Stimulated activated effector memory CD8-positive, alpha-beta T cell treated with anti-CD3 and anti-CD28 coated beads, Interleukin-12 subunit alpha, Interleukin-12 subunit beta, amount 100 ng/mL, for 72 hours (primary cell): ENCODE data around the gene HSF5.
A peak's percentile ranks its signal among the peaks of the same experiment; 100 is the strongest.

Experiments
- ATAC-seq: fragments of 150-1000 bp; cut with Tn5 transposase; 2 replicates; pipeline ENCODE4 v1.10.0; 2021
- DNase-seq, 2 donors: peaks; one replicate each; pipeline ENCODE4 v3.0.0; 2021 to 2022; ENCODE audit warnings: low spot score in 2 of 2
- H3K27ac Mint-ChIP-seq: one replicate; pipeline ENCODE4 v1.8.0; 2022; ENCODE audit warnings: mild to moderate bottlenecking, mixed read lengths
- H3K36me3 Mint-ChIP-seq: one replicate; pipeline ENCODE4 v1.8.0; 2022; ENCODE audit warnings: mild to moderate bottlenecking, mixed read lengths
- H3K4me1 Mint-ChIP-seq: one replicate; pipeline ENCODE4 v1.8.0; 2022; ENCODE audit warnings: mixed read lengths
- H3K4me3 Mint-ChIP-seq: one replicate; pipeline ENCODE4 v1.8.0; 2022; ENCODE audit warnings: mild to moderate bottlenecking, mixed read lengths
- H3K9me3 Mint-ChIP-seq: one replicate; pipeline ENCODE4 v1.8.0; 2022; ENCODE audit warnings: mixed read lengths

HSF5 gene

DNA sequence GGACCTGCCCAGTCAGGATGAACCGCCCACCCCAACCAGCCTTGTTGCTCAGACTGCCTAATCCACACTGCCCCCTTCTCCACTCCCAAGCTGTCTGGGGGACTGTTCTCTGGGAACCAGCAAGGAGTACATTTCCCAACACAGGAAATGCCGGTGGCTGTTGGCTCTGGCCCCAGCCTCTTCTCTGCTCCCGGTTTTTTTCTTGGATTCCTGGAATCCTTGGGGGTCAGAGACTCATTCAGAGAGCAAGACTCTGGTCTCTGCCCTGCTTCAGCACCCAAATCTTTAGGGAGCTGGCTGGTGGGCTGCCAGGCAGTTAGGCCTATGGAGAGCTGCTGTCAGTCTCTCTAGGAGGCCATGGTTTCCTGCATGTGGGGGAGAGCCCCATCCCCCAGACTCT, 37.0 kb upstream of the HSF5 start:
- no peaks in the 10 kb centered on the region for H3K9me3 Mint-ChIP-seq
- DNase-seq (no peak), ATAC-seq (no peak)
- no peaks in the 10 kb centered on the region for H3K4me1 Mint-ChIP-seq
- H3K4me3 Mint-ChIP-seq = no peak overlapping the region
- H3K27ac Mint-ChIP-seq = peak overlapping the region; percentile 23
- no peaks in the 10 kb centered on the region for H3K36me3 Mint-ChIP-seq

DNA sequence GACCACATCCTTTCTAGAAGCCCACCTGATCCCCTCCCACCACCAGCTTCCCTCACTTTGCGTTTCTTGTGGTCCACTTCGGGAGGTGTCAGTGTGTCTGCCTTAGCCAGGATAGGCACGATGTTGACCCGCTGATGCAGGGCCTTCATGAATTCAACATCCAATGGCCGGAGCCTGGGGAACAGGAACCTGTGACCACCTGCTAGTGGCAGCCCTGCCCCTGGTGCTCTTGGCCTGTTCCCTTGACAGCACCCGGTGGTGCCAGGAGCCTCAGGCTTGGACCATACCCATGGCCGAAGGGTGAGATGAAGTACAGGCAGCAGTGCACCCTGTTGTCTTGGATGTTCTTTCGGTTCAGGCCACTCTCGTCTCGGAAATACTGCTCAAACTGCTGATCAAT, 33.5 kb upstream of the HSF5 start:
- no peak overlapping the region for H3K27ac Mint-ChIP-seq
- no peak overlapping the region for H3K4me3 Mint-ChIP-seq
- DNase-seq (no peak), ATAC-seq (no peak)
- peaks cover 12% of the 10 kb centered on the region for H3K4me1 Mint-ChIP-seq
- H3K36me3 Mint-ChIP-seq = peaks cover 13% of the 10 kb centered on the region
- H3K9me3 Mint-ChIP-seq = no peaks in the 10 kb centered on the region

DNA sequence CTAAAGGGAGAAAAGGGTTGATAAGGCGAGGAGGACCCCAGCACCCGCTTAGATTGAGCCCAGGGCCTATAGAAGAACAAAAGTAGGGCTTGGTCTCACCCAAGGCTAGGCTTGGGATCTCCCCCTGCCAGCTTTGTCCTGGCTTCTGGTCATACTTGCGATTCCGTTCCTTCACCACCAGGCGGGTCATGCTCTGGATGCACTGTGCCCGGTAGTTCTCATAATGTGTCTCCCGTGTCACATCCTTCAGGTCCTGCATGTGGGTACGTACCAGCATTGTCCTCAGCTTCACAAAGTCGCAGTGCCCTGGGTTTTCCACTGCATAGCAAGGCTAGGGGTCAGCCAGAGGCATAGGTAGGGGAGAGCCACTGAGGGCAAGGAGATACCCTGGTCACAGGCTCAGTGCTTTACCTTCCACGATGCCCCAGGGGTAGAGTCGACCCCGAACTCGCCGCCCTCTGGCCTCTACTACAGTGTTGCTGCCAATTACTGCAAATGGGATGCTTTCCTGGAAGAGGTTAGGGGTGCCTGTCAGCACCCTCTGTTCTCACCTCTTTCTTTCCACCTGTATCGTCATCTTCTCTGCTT, 32.7 kb upstream of the HSF5 start:
- H3K4me1 Mint-ChIP-seq = peaks cover 19% of the 10 kb centered on the region
- H3K4me3 Mint-ChIP-seq = no peak overlapping the region
- ATAC-seq (no peak), DNase-seq (no peak)
- H3K27ac Mint-ChIP-seq = peak overlapping the region; percentile 64
- no peaks in the 10 kb centered on the region for H3K9me3 Mint-ChIP-seq
- H3K36me3 Mint-ChIP-seq = peaks cover 13% of the 10 kb centered on the region

DNA sequence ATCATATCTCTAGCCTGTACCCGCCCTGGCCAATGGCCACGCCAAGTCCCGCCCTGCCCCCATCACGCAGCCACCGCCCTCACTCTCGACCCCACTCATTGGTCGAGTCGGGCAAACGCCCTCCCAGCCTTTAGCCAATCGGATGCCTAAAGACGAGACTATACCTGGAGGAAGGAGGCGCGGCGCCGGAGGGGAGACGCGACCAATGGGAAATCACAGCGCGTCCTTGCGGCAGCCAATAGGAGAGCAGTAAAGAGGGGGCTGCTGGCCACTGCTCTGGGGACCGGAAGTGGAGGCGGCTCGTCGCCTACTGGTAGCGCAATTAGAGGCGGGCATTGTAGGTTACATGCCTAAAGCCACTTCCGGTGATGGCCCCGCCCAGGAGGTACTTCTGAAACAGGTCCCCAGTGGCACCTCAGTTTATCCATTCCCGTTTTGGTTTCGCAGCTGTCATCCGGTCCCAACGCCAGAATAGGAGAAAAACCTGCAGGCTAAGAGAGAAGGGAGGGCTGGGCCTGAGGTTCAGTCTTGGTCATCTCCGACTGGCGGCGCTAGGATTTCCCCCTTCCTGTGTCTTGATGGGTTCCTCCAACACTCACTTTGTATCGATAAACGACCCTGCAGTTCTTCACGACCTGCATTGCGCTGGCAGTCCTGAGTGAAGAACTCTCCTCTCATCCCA, 29.9 kb upstream of the HSF5 start:
- Mint-ChIP-seq H3K36me3 (peaks cover 20% of the 10 kb centered on the region), H3K9me3 (no peaks in the 10 kb centered on the region), H3K27ac (peak overlapping the region; percentile 91), H3K4me1 (peaks cover 43% of the 10 kb centered on the region), H3K4me3 (peak overlapping the region; percentile 87)
- peak; percentile 87 for ATAC-seq
- DNase-seq = peak; percentile 94 to 99

DNA sequence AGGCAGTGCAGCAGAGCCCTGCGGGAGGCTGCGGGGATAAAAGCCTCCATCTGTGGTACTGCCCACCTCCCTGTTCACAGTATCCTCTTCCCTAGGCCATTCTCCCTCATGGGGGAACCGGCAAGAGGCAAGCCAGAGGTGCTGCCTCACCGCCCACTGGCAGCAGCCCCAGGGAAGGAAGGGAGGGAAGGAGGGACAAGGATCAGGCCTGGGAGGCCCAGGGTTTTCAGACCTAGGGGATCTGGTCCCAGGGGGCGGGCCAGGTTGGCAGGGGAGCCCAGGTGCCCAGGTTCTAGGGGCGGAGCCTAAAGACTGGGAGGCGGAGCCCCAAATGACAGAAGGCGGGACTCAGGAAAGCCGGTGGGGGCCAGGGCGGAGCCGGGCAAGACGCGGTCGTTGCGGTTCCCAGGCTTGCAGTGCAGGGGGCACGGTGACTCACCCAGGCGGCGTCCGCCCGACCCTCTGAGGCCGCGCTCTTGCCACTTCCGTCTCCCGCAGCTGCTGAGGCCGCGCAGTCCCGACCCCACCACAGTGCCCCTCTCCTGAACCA, 29.2 kb upstream of the HSF5 start:
- Mint-ChIP-seq H3K4me3 (peak overlapping the region; percentile 87), H3K36me3 (peaks cover 26% of the 10 kb centered on the region), H3K4me1 (peaks cover 48% of the 10 kb centered on the region), H3K27ac (peak overlapping the region; percentile 91), H3K9me3 (no peaks in the 10 kb centered on the region)
- DNase-seq = no peak
- ATAC-seq = no peak

DNA sequence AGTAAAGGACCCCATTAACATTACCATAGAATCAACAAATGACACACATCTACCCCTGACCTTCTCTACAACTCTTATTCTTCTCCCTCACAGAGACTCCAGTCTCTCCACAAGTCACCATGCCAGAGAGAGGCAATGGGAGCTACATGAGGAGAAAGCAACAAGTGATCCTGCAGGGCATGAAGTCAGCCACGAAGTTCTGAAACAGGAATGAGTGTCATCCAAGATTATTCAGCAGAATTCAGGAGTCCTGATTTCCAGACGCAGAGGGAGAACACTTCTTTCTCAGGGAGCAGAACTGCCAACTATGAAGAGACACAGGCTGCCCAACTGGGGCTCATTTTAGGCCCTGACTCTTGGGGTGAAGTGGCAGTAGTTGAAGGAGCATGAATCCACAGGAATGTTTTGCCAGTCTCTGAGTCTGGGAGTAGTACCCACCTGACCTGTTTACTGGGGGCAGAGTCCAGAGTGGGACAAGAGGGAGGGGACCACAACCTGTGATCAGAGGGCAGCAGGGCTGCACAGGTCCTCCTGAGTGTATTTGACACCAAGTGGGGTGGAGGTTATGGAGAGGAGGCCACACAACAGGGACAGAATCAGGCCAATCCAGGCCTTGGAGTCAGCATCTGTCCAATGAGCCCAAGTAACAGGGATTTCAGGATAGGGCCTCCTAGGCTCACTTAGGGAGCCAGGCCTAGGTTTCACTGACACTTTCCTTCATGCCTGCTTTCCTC, 28.6 kb upstream of the HSF5 start:
- ATAC-seq (no peak), DNase-seq (no peak)
- peak overlapping the region; percentile 87 for H3K4me3 Mint-ChIP-seq
- no peaks in the 10 kb centered on the region for H3K9me3 Mint-ChIP-seq
- peaks cover 50% of the 10 kb centered on the region for H3K4me1 Mint-ChIP-seq
- H3K36me3 Mint-ChIP-seq = peaks cover 33% of the 10 kb centered on the region
- H3K27ac Mint-ChIP-seq = peak overlapping the region; percentile 91

DNA sequence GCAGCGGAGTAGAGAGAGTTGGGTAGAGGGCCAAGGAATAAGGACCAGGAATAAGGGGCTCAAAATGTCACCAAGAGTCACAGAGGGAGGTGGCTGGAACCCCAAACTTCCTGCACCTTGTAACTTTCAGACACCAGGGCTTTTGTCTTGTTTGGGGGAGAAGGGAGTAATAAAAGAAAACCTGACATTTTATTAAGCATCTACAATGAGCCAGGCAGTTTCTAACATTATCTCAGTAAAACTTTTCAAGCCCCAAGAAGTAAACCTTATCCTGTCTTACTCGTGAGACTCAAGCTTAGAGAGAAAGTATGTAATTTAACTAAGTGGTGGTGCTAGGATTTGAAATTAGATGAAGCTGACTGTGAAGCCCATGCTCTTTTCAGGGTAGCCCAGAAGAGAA, 27.1 kb upstream of the HSF5 start:
- peaks cover 56% of the 10 kb centered on the region for H3K4me1 Mint-ChIP-seq

DNA sequence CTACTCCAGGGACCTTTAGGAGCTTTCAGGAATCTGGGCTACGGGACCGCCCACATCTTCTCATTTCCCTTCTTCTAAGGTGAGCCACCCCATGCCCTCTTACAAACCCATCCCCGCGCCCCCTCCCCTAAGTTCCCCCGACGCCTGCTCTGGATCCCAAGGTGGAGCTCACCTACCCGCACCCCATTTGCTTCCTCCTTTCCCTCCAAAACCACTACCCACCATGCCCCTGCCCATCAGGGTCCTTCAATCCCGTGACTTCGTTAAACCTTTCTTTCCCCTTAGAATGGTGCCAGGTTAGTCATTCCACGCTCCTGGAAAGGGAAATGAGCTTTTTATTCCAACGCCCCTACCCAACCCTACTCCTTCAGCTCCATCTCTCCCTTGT, 26.6 kb upstream of the HSF5 start:
- peak overlapping the region; percentile 87 for H3K4me3 Mint-ChIP-seq
- ATAC-seq = no peak
- no peak for DNase-seq
- H3K4me1 Mint-ChIP-seq = peaks cover 62% of the 10 kb centered on the region
- peak overlapping the region; percentile 91 for H3K27ac Mint-ChIP-seq
- H3K9me3 Mint-ChIP-seq = no peaks in the 10 kb centered on the region
- H3K36me3 Mint-ChIP-seq = peaks cover 53% of the 10 kb centered on the region

More for the DNA sequence above, 27.1 kb upstream of the HSF5 start:
- ATAC-seq = no peak
- peak overlapping the region; percentile 87 for H3K4me3 Mint-ChIP-seq
- peaks cover 48% of the 10 kb centered on the region for H3K36me3 Mint-ChIP-seq
- DNase-seq = no peak
- peak overlapping the region; percentile 91 for H3K27ac Mint-ChIP-seq
- no peaks in the 10 kb centered on the region for H3K9me3 Mint-ChIP-seq

DNA sequence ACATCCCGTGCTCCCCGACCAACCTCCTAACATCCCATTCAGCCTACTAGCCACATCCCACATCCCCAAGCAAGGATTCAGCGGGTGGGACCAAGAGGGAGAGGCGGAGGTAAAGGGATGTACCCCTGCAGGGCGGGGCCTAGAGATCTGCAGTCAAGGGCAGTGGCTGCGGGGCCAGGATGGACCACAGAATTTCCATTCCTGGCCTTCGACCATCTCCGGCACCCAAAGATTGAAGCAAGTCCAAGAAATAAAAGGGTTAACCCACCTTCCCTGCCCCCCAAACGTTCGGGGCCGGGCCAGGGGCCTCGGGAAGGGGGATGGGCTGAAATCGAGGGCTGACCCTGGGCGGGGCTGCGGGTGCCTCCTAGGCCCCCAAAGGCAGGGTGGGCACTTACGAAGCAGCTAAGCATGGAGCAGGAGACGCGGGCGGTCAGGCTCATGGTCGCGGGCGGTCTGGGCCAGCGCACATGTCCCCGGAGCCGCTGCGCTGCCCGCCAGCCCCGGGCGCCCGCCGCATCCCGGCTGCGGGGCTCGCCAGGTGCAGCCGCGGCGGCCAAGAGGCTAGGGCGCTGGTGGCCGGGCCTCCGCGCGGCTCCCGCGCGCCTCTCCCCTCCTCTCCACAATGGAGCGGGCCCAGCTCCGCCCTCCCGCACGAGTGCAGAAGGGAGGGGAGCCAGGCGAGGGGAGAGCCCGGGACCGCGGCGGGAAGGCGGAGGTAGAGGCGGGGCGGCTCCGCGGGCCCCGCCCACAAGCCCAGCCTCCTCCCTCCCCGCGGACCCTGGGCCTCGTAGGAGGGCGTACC, 26.0 kb upstream of the HSF5 start, which contains the start of gene MTMR4:
MTMR4 (minus strand) TSS at position 674 of the 805 bp plus-strand sequence; CDS start at position 443, 231 bp downstream.
- ATAC-seq = peak; percentile 25
- Mint-ChIP-seq H3K9me3 (no peaks in the 10 kb centered on the region), H3K36me3 (peaks cover 59% of the 10 kb centered on the region), H3K4me1 (peaks cover 64% of the 10 kb centered on the region), H3K4me3 (peak within 1 kb of the TSS; percentile 87), H3K27ac (peak within 1 kb of the TSS; percentile 95)
- peak; percentile 62 to 82 for DNase-seq

DNA sequence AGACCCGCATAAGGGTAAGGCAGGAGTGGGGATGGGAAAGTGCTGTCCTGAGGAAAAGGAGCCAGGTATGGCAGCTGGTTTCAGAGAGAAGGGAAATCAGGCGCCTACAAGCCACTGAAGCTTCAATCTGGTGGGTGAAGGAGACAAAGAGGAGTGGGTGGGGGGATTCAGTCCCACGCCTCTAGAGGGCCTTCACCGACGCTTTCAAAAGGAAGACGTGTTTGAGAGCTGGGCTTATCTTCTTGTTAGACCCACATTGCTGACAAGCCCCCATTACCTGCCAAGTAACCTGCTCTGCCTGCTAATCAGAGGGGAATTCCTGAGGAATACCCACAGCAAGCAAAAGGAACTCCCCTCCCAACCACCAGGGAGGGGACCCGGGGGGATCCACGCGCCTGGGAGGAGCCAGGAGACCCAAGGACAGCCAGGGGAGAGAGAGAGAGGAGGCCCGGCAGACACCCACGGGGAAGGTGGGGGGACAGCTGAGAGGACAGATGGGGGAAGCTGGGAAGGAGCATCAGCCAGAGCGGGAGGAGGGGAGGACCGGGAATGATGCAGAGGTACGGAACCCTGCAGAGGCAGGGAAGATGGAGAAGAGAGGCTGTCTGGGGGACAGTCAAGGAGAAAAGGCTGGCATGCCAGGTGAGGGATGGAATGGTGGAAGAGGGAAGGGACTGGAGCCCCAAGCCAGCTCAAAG, 25.2 kb upstream of the HSF5 start:
- peaks cover 64% of the 10 kb centered on the region for H3K36me3 Mint-ChIP-seq
- H3K9me3 Mint-ChIP-seq = no peaks in the 10 kb centered on the region
- peak overlapping the region; percentile 87 for H3K4me3 Mint-ChIP-seq
- DNase-seq = no peak
- no peak for ATAC-seq
- H3K27ac Mint-ChIP-seq = peak overlapping the region; percentile 95
- peaks cover 64% of the 10 kb centered on the region for H3K4me1 Mint-ChIP-seq

DNA sequence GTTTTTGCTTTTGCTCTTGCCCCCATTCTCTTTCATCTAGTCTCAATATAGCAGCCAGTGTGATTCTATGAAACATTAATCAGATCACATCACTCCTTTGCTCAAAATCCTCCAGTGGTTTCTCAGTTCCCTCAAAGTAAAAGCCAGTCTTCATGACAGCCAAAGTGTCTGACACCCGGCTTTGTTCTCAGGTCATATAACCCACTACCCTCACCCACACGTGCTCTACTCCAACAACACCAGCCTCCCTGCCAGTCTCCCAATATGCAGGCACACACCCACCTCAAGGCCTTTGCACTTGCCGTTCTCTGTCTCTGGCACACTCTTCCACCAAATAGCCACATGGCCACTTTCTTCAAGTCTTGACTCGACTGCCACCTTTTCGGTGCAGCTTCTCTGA, 21.9 kb upstream of the HSF5 start:
- Mint-ChIP-seq H3K36me3 (peaks cover 84% of the 10 kb centered on the region), H3K27ac (peak overlapping the region; percentile 3)

DNA sequence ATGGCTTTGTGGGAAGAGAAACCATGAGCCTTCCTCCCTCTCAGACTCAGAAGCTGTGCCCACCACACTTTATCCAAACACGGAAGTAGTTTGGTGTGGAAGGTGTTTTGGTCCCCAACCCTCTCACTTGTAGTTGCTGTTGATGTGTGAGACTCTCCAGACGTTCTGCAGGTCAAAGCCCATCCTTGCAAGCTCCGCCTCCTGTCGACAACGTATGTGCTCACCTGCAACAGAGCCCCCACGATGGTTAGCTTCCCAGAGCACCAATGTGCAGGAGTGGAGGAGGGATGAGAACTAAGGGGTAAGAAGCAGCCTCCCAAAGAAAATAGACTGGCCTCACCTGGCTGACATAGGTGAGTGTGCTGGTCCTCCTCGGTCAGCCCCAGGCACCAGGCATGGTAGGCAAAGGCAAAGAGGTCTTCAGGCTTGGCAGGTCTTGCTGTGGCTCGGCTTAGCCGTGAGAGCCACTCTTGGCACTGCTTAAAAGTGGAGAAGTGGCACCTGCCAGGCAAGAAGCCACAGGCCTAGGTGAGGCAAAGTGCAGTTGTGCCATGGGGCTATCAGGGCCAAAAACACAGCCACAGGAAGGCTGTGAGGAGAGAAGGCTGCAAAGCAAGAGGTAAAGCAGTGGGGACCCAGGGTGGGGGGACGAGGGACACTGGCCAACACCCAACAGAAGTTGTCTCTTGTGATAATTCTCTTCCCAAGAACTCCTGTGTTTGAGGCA, 20.3 kb upstream of the HSF5 start:
- H3K9me3 Mint-ChIP-seq = no peaks in the 10 kb centered on the region
- peaks cover 31% of the 10 kb centered on the region for H3K4me1 Mint-ChIP-seq
- H3K4me3 Mint-ChIP-seq = no peak overlapping the region
- H3K27ac Mint-ChIP-seq = peak overlapping the region; percentile 2
- DNase-seq = no peak
- peaks cover 97% of the 10 kb centered on the region for H3K36me3 Mint-ChIP-seq
- no peak for ATAC-seq

More for the DNA sequence above, 21.9 kb upstream of the HSF5 start:
- ATAC-seq = no peak
- no peaks in the 10 kb centered on the region for H3K9me3 Mint-ChIP-seq
- H3K4me3 Mint-ChIP-seq = no peak overlapping the region
- peaks cover 41% of the 10 kb centered on the region for H3K4me1 Mint-ChIP-seq
- DNase-seq = no peak

DNA sequence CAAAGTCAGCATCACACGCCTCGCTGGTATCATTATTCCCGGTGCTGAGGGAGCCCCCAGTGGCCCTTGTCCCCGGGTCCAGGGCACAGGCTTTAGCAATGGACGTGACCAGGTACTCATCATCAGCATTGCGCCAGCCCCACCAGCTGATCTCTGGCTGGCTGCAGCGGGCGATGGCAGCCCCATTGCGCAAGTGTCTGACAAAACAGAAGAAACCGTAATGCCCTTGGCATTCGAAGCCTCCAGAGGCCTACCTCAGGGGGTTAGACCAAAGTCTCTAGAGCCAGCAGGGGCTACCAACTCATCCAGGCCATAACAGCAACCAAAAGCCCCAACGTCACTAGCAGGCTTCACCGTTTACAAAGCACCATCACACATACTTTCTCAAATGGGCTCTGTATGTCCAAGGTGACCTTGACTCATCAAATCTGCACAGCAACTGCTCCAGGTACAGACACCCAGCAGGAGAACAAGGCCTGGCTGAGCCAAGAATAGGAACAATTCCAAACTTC, 19.0 kb upstream of the HSF5 start:
- no peak overlapping the region for H3K27ac Mint-ChIP-seq
- ATAC-seq (no peak), DNase-seq (no peak)
- no peaks in the 10 kb centered on the region for H3K9me3 Mint-ChIP-seq
- peaks cover 21% of the 10 kb centered on the region for H3K4me1 Mint-ChIP-seq
- no peak overlapping the region for H3K4me3 Mint-ChIP-seq
- H3K36me3 Mint-ChIP-seq = peaks cover 97% of the 10 kb centered on the region
